ENCODE measurements around the gene CHURC1.

- TF ChIP-seq, protein P1, sequence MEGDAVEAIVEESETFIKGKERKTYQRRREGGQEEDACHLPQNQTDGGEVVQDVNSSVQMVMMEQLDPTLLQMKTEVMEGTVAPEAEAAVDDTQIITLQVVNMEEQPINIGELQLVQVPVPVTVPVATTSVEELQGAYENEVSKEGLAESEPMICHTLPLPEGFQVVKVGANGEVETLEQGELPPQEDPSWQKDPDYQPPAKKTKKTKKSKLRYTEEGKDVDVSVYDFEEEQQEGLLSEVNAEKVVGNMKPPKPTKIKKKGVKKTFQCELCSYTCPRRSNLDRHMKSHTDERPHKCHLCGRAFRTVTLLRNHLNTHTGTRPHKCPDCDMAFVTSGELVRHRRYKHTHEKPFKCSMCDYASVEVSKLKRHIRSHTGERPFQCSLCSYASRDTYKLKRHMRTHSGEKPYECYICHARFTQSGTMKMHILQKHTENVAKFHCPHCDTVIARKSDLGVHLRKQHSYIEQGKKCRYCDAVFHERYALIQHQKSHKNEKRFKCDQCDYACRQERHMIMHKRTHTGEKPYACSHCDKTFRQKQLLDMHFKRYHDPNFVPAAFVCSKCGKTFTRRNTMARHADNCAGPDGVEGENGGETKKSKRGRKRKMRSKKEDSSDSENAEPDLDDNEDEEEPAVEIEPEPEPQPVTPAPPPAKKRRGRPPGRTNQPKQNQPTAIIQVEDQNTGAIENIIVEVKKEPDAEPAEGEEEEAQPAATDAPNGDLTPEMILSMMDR (IDR thresholded peaks at IDR 0.05; ENCODE audit: low read depth, low read length, poor library complexity, severe bottlenecking), result peak; percentile 22
- no peak for TF ChIP-seq EZH2phosphoT487 (IDR thresholded peaks at IDR 0.05; ENCODE audit: borderline replicate concordance, low read length)
Measured at GRCh38 chr14:64952598-64953309, 38.5 kb downstream of the CHURC1 start.

All from DOHH2 (cell line).